H9 (cell line): Measurements from ENCODE around the gene PPP1R9A. TPM values are rescaled to one million over a fixed set of nuclear protein-coding genes. Genes with fewer than 3 reads are reported as not detected.

Source experiments
- DNase-seq: peaks from one replicate; pipeline ENCODE4 v3.0.0-alpha.2; 2017
- H2AFZ ChIP-seq: one replicate; pipeline ENCODE4 v1.6.1; 2013; ENCODE audit warnings: mild to moderate bottlenecking, low read length, control low read depth, moderate library complexity
- H2AK5ac ChIP-seq: 2 replicates; pipeline ENCODE4 v1.6.1; 2013; ENCODE audit warnings: low read length, control low read depth, mixed read lengths; ENCODE audit not compliant: insufficient read length
- H2BK120ac ChIP-seq: one replicate; pipeline ENCODE4 v1.6.1; 2013; ENCODE audit warnings: low read depth, mild to moderate bottlenecking, low read length, control low read depth, inconsistent platforms; ENCODE audit not compliant: poor library complexity, severe bottlenecking
- H2BK12ac ChIP-seq: 2 replicates; pipeline ENCODE4 v1.6.1; 2013; ENCODE audit warnings: low read length, control low read depth, mixed read lengths, low read depth; ENCODE audit not compliant: insufficient read length
- H2BK15ac ChIP-seq: 2 replicates; pipeline ENCODE4 v1.6.1; 2013; ENCODE audit warnings: low read depth, low read length, control low read depth
- H2BK20ac ChIP-seq: one replicate; pipeline ENCODE4 v1.6.1; 2013; ENCODE audit warnings: low read depth, mild to moderate bottlenecking, low read length, control low read depth, inconsistent platforms; ENCODE audit not compliant: poor library complexity, severe bottlenecking
- H2BK5ac ChIP-seq: 2 replicates; pipeline ENCODE4 v1.6.1; 2013; ENCODE audit warnings: low read length, control low read depth, mixed read lengths; ENCODE audit not compliant: insufficient read length
- H3K14ac ChIP-seq: 2 replicates; pipeline ENCODE4 v1.6.1; 2013; ENCODE audit warnings: low read length, control low read depth; ENCODE audit not compliant: insufficient read depth
- H3K18ac ChIP-seq: 2 replicates; pipeline ENCODE4 v1.6.1; 2013; ENCODE audit warnings: low read depth, mild to moderate bottlenecking, mixed read lengths, low read length, control low read depth; ENCODE audit not compliant: insufficient read length
- H3K23ac ChIP-seq: 2 replicates; pipeline ENCODE4 v1.6.1; 2013; ENCODE audit warnings: low read length, control low read depth, mixed read lengths, low read depth; ENCODE audit not compliant: insufficient read length
- H3K23me2 ChIP-seq: 2 replicates; pipeline ENCODE4 v1.6.1; 2013; ENCODE audit warnings: low read depth, mild to moderate bottlenecking, mixed read lengths, low read length, control low read depth; ENCODE audit not compliant: insufficient read length, poor library complexity, severe bottlenecking
- H3K27ac ChIP-seq: 2 replicates; pipeline ENCODE4 v1.5.1; 2013; ENCODE audit warnings: low read length, control low read depth, mixed read lengths, low read depth; ENCODE audit not compliant: insufficient read length
- H3K27me3 ChIP-seq: 2 replicates; pipeline ENCODE4 v1.6.1; 2013; ENCODE audit warnings: low read length, control low read depth, inconsistent platforms; ENCODE audit not compliant: insufficient read depth
- H3K4ac ChIP-seq: 2 replicates; pipeline ENCODE4 v1.6.1; 2013; ENCODE audit warnings: low read depth, mild to moderate bottlenecking, control low read depth, inconsistent platforms, low read length, moderate library complexity
- H3K4me1 ChIP-seq: 2 replicates; pipeline ENCODE4 v1.6.1; 2013; ENCODE audit warnings: low read length, control low read depth, inconsistent platforms; ENCODE audit not compliant: insufficient read depth
- H3K4me2 ChIP-seq: 2 replicates; pipeline ENCODE4 v1.6.1; 2013; ENCODE audit warnings: low read length, control low read depth, mixed read lengths; ENCODE audit not compliant: insufficient read length, insufficient read depth
- H3K56ac ChIP-seq: 2 replicates; pipeline ENCODE4 v1.6.1; 2013; ENCODE audit warnings: low read depth, mild to moderate bottlenecking, mixed read lengths, low read length, control low read depth; ENCODE audit not compliant: insufficient read length
- H3K79me1 ChIP-seq: 2 replicates; pipeline ENCODE4 v1.6.1; 2013; ENCODE audit warnings: low read depth, mild to moderate bottlenecking, moderate library complexity, low read length, control low read depth, inconsistent platforms; ENCODE audit not compliant: insufficient read depth, poor library complexity, severe bottlenecking
- H3K79me2 ChIP-seq: 2 replicates; pipeline ENCODE4 v1.6.1; 2013; ENCODE audit warnings: low read length, control low read depth, inconsistent platforms; ENCODE audit not compliant: insufficient read depth
- H3K9ac ChIP-seq: 2 replicates; pipeline ENCODE4 v1.6.1; 2013; ENCODE audit warnings: low read length, control low read depth, mixed read lengths; ENCODE audit not compliant: insufficient read length; ENCODE audit errors: extremely low read depth
- H3K9me3 ChIP-seq: one replicate; pipeline ENCODE4 v1.6.1; 2013; ENCODE audit warnings: low read depth, low read length, inconsistent platforms; ENCODE audit not compliant: control insufficient read depth
- H3T11ph ChIP-seq: one replicate; pipeline ENCODE4 v1.6.1; 2013; ENCODE audit warnings: mild to moderate bottlenecking, low read length, control low read depth, inconsistent platforms
- H4K20me1 ChIP-seq: one replicate; pipeline ENCODE4 v1.6.1; 2013; ENCODE audit not compliant: control insufficient read depth, insufficient read length, insufficient read depth
- H4K5ac ChIP-seq: 2 replicates; pipeline ENCODE4 v1.6.1; 2013; ENCODE audit warnings: low read depth, mild to moderate bottlenecking, mixed read lengths, low read length, control low read depth; ENCODE audit not compliant: insufficient read length
- H4K8ac ChIP-seq: replicated peaks from 2 replicates; pipeline ENCODE4 v1.6.1; 2013; ENCODE audit warnings: low read length, control low read depth, mixed read lengths, low read depth; ENCODE audit not compliant: insufficient read length
- H4K91ac ChIP-seq: 2 replicates; pipeline ENCODE4 v1.6.1; 2013; ENCODE audit warnings: low read depth, mild to moderate bottlenecking, moderate library complexity, mixed read lengths, low read length, control low read depth; ENCODE audit not compliant: insufficient read length
- H3K27ac Mint-ChIP-seq, 3 experiments: 2 replicates in 2 of 3; 3 replicates in 1 of 3; pipeline ENCODE4 v1.8.0; 2020 to 2021; ENCODE audit warnings: mixed read lengths in 3 of 3, mild to moderate bottlenecking in 1 of 3, moderate library complexity in 1 of 3
- H3K27me3 Mint-ChIP-seq: 2 replicates; pipeline ENCODE4 v1.8.0; 2021; ENCODE audit warnings: low read depth, mild to moderate bottlenecking, moderate library complexity, mixed read lengths
- H3K36me3 Mint-ChIP-seq, 3 experiments: 2 replicates in 2 of 3; 3 replicates in 1 of 3; pipeline ENCODE4 v1.8.0; 2020 to 2021; ENCODE audit warnings: low read depth in 3 of 3, mixed read lengths in 3 of 3; ENCODE audit not compliant: insufficient read depth in 1 of 3
- H3K4me1 Mint-ChIP-seq, 2 experiments: 2 replicates each; pipeline ENCODE4 v1.8.0; 2020; ENCODE audit warnings: mixed read lengths in 2 of 2
- H3K4me3 Mint-ChIP-seq, 2 experiments: 2 replicates in 1 of 2; 3 replicates in 1 of 2; pipeline ENCODE4 v1.8.0; 2020 to 2021; ENCODE audit warnings: mild to moderate bottlenecking in 2 of 2, mixed read lengths in 2 of 2, moderate library complexity in 1 of 2
- H3K9me3 Mint-ChIP-seq, 2 experiments: 2 replicates in 1 of 2; 3 replicates in 1 of 2; pipeline ENCODE4 v1.8.0; 2020; ENCODE audit warnings: mild to moderate bottlenecking in 2 of 2, mixed read lengths in 2 of 2, moderate library complexity in 1 of 2
- CTCF ChIP-seq: fragments of 200-600 bp; sonication (generic); conservative IDR thresholded peaks from 3 replicates; pipeline ENCODE4 v1.8.0; 2021; ENCODE audit warnings: antibody characterized with exemption, mild to moderate bottlenecking
- whole genome bisulfite sequencing: extraction: QIAGEN DNeasy Blood & Tissue Kit; methylation state at CpG from one replicate; pipeline ENCODE4 v1.1.7; 2013; ENCODE audit warnings: missing lambda C conversion rate, low lambda C conversion rate, mixed read lengths; ENCODE audit not compliant: insufficient read length; ENCODE audit errors: extremely low coverage; 5-methylcytosine and 5-hydroxymethylcytosine counted together
- total RNA-seq: library from RNA; stranded (reverse); gene quantifications from 2 replicates; pipeline ENCODE4 v1.2.1, GENCODE V29; 2021

The PPP1R9A gene
- total RNA-seq, 1 experiment from 2014 or later: 17.0 TPM

- H3K4me1 ChIP-seq: no peaks in the 10 kb centered on the region; the same call in 1 of the 2 replicates
- peaks cover 30 to 36% of the 10 kb centered on the region in 2 experiments for H3K4me1 Mint-ChIP-seq
- H3K9me3 Mint-ChIP-seq: no peaks in the 10 kb centered on the region
- no peak overlapping the region for H2BK5ac ChIP-seq
- H3K23me2 ChIP-seq: no peaks in the 10 kb centered on the region
- no peak overlapping the region for H2AFZ ChIP-seq
- H4K20me1 ChIP-seq: no peaks in the 10 kb centered on the region
- H4K8ac ChIP-seq: no peak overlapping the region
- no peak overlapping the region for H3K23ac ChIP-seq
- H3K27ac Mint-ChIP-seq: peak overlapping the region in 1 of 3 experiments; percentile 72; a peak in 2 of 7 replicates
- no peak overlapping the region for H3K18ac ChIP-seq
- H3K14ac ChIP-seq: no peak overlapping the region
- H3K27me3 ChIP-seq: no peaks in the 10 kb centered on the region
- no peaks in the 10 kb centered on the region for H3K27me3 Mint-ChIP-seq
- no peak for TF ChIP-seq CTCF
- no peak overlapping the region for H3K4me2 ChIP-seq
- no peak overlapping the region for H2BK20ac ChIP-seq
- no peak overlapping the region for H4K91ac ChIP-seq
- H3K56ac ChIP-seq: no peak overlapping the region
- no peak overlapping the region for H2BK120ac ChIP-seq
- H4K5ac ChIP-seq: no peak overlapping the region
- no peak overlapping the region for H2BK12ac ChIP-seq
- no peak overlapping the region for H2BK15ac ChIP-seq
- no peaks in the 10 kb centered on the region; the same call in 1 of the 2 replicates for H3K79me2 ChIP-seq
- H3K27ac ChIP-seq: no peak overlapping the region
- no peak overlapping the region for H3K9ac ChIP-seq
- H3K36me3 Mint-ChIP-seq: no peaks in the 10 kb centered on the region; a peak in 1 of 7 replicates
- H3K4me3 Mint-ChIP-seq: no peak overlapping the region
- no peak overlapping the region for H2AK5ac ChIP-seq
- no peak overlapping the region for H3K4ac ChIP-seq
- WGBS: no CpG with 5 or more reads among the region's 4 CpGs
- DNase-seq: no peak
- no peaks in the 10 kb centered on the region for H3K79me1 ChIP-seq
- no peak overlapping the region for H3T11ph ChIP-seq
- no peaks in the 10 kb centered on the region for H3K9me3 ChIP-seq
Measured at GRCh38 chr7:94971051-94971867, 63.9 kb downstream of the PPP1R9A start.
